ENCODE measurements around the gene CNTNAP2.

DNA sequence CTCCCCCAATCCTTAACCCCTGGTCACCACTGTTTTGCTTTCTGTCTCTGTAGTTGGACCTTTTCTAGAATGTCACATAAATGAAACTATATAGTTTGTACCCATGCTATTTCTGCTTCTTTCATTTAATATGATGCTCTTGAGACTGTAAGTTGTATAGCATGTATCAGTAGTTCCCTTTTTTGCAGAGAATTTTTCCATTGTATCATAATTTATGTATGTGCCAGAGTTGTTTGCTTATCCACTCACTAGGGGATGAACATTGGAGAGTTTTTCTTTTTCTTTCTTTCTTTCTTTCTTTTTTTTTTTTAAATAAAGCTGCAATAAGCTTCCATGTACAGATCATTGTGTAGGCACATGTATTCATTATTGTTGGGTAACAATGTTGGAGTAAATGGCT is 544.8 kb downstream of the CNTNAP2 start:
- TF ChIP-seq CTCF (IDR thresholded peaks at IDR 0.05) (no peak), POLR2A (IDR thresholded peaks at IDR 0.05) (no peak)
